A673 (cell line): ENCODE results near the gene CFAP58. TPM values are rescaled to one million over a fixed set of nuclear protein-coding genes. Genes with fewer than 3 reads are reported as not detected.

Experiments used
- BruUV-seq: library from RNA; stranded (reverse); fragments of 400-500 nt; replicated peaks from 2 replicates; lab custom pipeline; 2021; lab: Mats Ljungman, UMichigan
- CTCF ChIA-PET: fragments of 300-600 bp; sonication (Branson Sonifier 250); formaldehyde crosslinking; loops from one replicate; lab custom pipeline; 2022; ENCODE audit warnings: antibody characterized with exemption; lab: Charles Lee
- POLR2A ChIA-PET: fragments of 300-600 bp; sonication (Branson Sonifier 250); formaldehyde crosslinking; loops from one replicate; lab custom pipeline; 2022; ENCODE audit warnings: antibody characterized with exemption; ENCODE audit not compliant: low non-redundant PET; lab: Charles Lee
- DNase-seq: peaks from one replicate; pipeline ENCODE4 v3.0.0-alpha.2; 2015; ENCODE audit warnings: low spot score
- H3K27ac ChIP-seq: fragments of 200-600 bp; sonication (generic); 2 replicates; pipeline ENCODE4 v1.5.1; 2016; ENCODE audit warnings: mixed run types, low read depth, mild to moderate bottlenecking, mixed read lengths, antibody characterized with exemption, low read length; ENCODE audit not compliant: poor library complexity, severe bottlenecking
- H3K27me3 ChIP-seq: fragments of 200-600 bp; sonication (generic); replicated peaks from 2 replicates; pipeline ENCODE4 v1.6.1; 2017; ENCODE audit warnings: mixed run types, low read depth, mild to moderate bottlenecking, mixed read lengths, antibody characterized with exemption, low read length; ENCODE audit not compliant: insufficient read depth, poor library complexity
- H3K36me3 ChIP-seq: fragments of 200-600 bp; sonication (generic); 2 replicates; pipeline ENCODE4 v1.6.1; 2016; ENCODE audit warnings: mixed run types, mild to moderate bottlenecking, mixed read lengths, antibody characterized with exemption, low read length; ENCODE audit not compliant: insufficient read depth, poor library complexity, severe bottlenecking
- H3K4me1 ChIP-seq: fragments of 200-600 bp; sonication (generic); 2 replicates; pipeline ENCODE4 v1.6.1; 2017; ENCODE audit warnings: mixed run types, mild to moderate bottlenecking, mixed read lengths, antibody characterized with exemption, low read length; ENCODE audit not compliant: insufficient read depth, poor library complexity, severe bottlenecking
- H3K4me3 ChIP-seq: fragments of 200-600 bp; sonication (generic); 2 replicates; pipeline ENCODE4 v1.5.1; 2016; ENCODE audit warnings: low read depth, mixed run types, mild to moderate bottlenecking, mixed read lengths, low read length; ENCODE audit not compliant: poor library complexity, severe bottlenecking
- H3K9me3 ChIP-seq: fragments of 200-600 bp; sonication (generic); 2 replicates; pipeline ENCODE4 v1.6.1; 2016; ENCODE audit warnings: mixed run types, low read depth, mild to moderate bottlenecking, mixed read lengths, antibody characterized with exemption, low read length; ENCODE audit not compliant: poor library complexity, severe bottlenecking
- EZH2 ChIP-seq: fragments of 200-600 bp; sonication (generic); IDR thresholded peaks from 2 replicates; pipeline ENCODE4 v1.6.1; 2017; ENCODE audit warnings: borderline replicate concordance, low read depth, mild to moderate bottlenecking, mixed read lengths, antibody characterized with exemption, low read length; ENCODE audit not compliant: poor library complexity, severe bottlenecking
- intact Hi-C: fragments of 100-400 bp; cut with micrococcal nuclease; formaldehyde crosslinking; loops from one replicate; pipeline ENCODE4 v1.10.0; 2022; ENCODE audit not compliant: unreplicated experiment
- total RNA-seq: library from RNA; stranded (reverse); gene quantifications from 2 replicates; pipeline ENCODE4 v1.2.3, GENCODE V29; 2021
- TF ChIP-seq, protein P1 (sequence below): fragments of 300-800, 200-600 bp; sonication (generic); conservative IDR thresholded peaks from 2 replicates; pipeline ENCODE4 v1.5.1; 2017; ENCODE audit warnings: low read depth, mild to moderate bottlenecking, antibody characterized with exemption, low read length, moderate library complexity, mixed read lengths

Gene CFAP58
- total RNA-seq, 1 experiment from 2014 or later: 0.17 TPM

GRCh38 chr10:104315486-104315921, 38.1 kb upstream of the CFAP58 start:
- ChIA-PET CTCF (no interaction called here), POLR2A (no interaction called here)
- no peak for TF ChIP-seq EZH2
- TF ChIP-seq, protein P1, sequence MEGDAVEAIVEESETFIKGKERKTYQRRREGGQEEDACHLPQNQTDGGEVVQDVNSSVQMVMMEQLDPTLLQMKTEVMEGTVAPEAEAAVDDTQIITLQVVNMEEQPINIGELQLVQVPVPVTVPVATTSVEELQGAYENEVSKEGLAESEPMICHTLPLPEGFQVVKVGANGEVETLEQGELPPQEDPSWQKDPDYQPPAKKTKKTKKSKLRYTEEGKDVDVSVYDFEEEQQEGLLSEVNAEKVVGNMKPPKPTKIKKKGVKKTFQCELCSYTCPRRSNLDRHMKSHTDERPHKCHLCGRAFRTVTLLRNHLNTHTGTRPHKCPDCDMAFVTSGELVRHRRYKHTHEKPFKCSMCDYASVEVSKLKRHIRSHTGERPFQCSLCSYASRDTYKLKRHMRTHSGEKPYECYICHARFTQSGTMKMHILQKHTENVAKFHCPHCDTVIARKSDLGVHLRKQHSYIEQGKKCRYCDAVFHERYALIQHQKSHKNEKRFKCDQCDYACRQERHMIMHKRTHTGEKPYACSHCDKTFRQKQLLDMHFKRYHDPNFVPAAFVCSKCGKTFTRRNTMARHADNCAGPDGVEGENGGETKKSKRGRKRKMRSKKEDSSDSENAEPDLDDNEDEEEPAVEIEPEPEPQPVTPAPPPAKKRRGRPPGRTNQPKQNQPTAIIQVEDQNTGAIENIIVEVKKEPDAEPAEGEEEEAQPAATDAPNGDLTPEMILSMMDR: no peak

GRCh38 chr10:104316321-104317099, 37.1 kb upstream of the CFAP58 start:
- H3K27me3 ChIP-seq: no peaks in the 10 kb centered on the region
- H3K36me3 ChIP-seq: peaks cover 39% of the 10 kb centered on the region
- intact Hi-C loops: no loop called here
- ChIA-PET POLR2A (interaction anchor here (0.7 kb wide), 1 partner anchor 10 kb away, joined by 3 read pairs; no protein-coding TSS in a partner anchor), CTCF (no interaction called here)
- no TSS peak for BruUV-seq
- H3K27ac ChIP-seq: peak overlapping the region; percentile 18
- peaks cover 21% of the 10 kb centered on the region for H3K4me1 ChIP-seq
- TF ChIP-seq EZH2: no peak
- TF ChIP-seq, protein P1: no peak
- DNase-seq: no peak
- no peak overlapping the region for H3K4me3 ChIP-seq
- no peaks in the 10 kb centered on the region for H3K9me3 ChIP-seq

More at GRCh38 chr10:104315486-104315921, 38.1 kb upstream of the CFAP58 start:
- Histone ChIP-seq H3K27me3 (no peaks in the 10 kb centered on the region), H3K4me1 (peaks cover 17% of the 10 kb centered on the region), H3K9me3 (no peaks in the 10 kb centered on the region), H3K36me3 (peaks cover 39% of the 10 kb centered on the region), H3K27ac (no peak overlapping the region), H3K4me3 (no peak overlapping the region)
- intact Hi-C loops: no loop called here
- no peak for DNase-seq
- no TSS peak for BruUV-seq

DNA sequence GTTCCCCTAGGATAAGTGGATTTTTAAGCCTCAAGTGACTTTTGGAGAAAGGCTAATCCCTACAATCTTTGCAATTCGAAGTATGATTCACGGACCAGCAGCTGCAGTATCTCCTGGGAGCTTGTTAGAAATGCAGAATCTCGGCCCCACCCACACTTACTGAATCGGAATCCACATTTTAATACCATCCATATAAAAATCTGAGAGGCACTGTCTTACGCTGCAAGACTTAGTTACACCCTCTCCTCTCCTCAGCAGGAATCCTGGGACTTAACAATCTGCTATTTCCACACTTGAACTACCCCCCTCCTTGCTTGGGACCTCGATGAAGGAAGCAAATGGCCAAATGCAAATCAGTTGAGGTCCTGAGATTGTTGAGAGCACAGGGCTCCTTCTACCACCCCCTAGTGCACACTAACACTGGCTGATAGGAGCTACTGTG, 36.3 kb upstream of the CFAP58 start:
- TF ChIP-seq, protein P1: peak; percentile 30; the same call in 1 of the 2 replicates
- TF ChIP-seq EZH2: no peak
- intact Hi-C loops: no loop called here
- H3K36me3 ChIP-seq: peaks cover 36% of the 10 kb centered on the region
- DNase-seq: peak; percentile 83
- peaks cover 28% of the 10 kb centered on the region for H3K4me1 ChIP-seq
- no peaks in the 10 kb centered on the region for H3K9me3 ChIP-seq
- POLR2A ChIA-PET: no interaction called here
- peak overlapping the region; percentile 18 for H3K27ac ChIP-seq
- H3K27me3 ChIP-seq: no peaks in the 10 kb centered on the region
- no peak overlapping the region for H3K4me3 ChIP-seq
- no TSS peak for BruUV-seq
- CTCF ChIA-PET: no interaction called here
